ENCODE measurements around the gene ERP27.

The ERP27 gene

GRCh38 chr12:14961466-14962152 lies 23.3 kb upstream of the ERP27 start, which contains the start of gene ARHGDIB:
TSS of gene ARHGDIB (minus strand) at chr12:14961601. CDS start at chr12:14950712, 10,889 bp downstream.
- peaks cover 0 to 27% (median under 1%) of the 10 kb centered on the region in 4 experiments for H3K36me3 ChIP-seq (ENCODE audit: control insufficient read depth in 4 of 4, insufficient read depth in 4 of 4, low read length in 3 of 4)
- peak within 1 kb of the TSS; percentile 85 to 96 (median 92) for H3K4me3 ChIP-seq (ENCODE audit: control insufficient read depth in 1 of 7, extremely low read depth in 1 of 7, insufficient read depth in 4 of 7, low read depth in 2 of 7, low read length in 6 of 7)
- peak within 1 kb of the TSS; percentile 89 to 94 for H3K27ac ChIP-seq (ENCODE audit: insufficient read depth in 1 of 2, low read depth in 1 of 2, low read length in 2 of 2, poor library complexity in 1 of 2, severe bottlenecking in 2 of 2)
- ChIA-PET POLR2A (interaction anchor here (0.5 to 2.3 kb wide), 4 partner anchors 12 to 102 kb away, joined by 3 to 10 read pairs (median 5); no protein-coding TSS in a partner anchor), CTCF (interaction anchor here (0.7 to 1.3 kb wide), 5 partner anchors 13 to 39 kb away, joined by 3 to 5 read pairs (median 3); partner anchors contain the start of gene ERP27)
- 0% methylated on average over 5 of the region's 14 CpGs for WGBS (ENCODE audit: insufficient coverage)
- H3K9me3 ChIP-seq (ENCODE audit: control extremely low read depth in 1 of 5, control insufficient read depth in 4 of 5, insufficient read depth in 2 of 5, low read depth in 1 of 5, low read length in 4 of 5) = no peaks in the 10 kb centered on the region
- peak; percentile 92 to 97 (median 94) for DNase-seq
- H3K4me1 ChIP-seq (ENCODE audit: control extremely low read depth in 1 of 4, control insufficient read depth in 4 of 4, insufficient read depth in 4 of 4, low read length in 3 of 4) = peaks cover 55 to 90% (median 72%) of the 10 kb centered on the region in 4 experiments
- no peaks in the 10 kb centered on the region for H3K27me3 ChIP-seq (replicated peaks in 2 of 5; ENCODE audit: control insufficient read depth in 4 of 5, insufficient read depth in 5 of 5, low read length in 4 of 5)

- Histone ChIP-seq H3K27me3 (replicated peaks in 2 of 5; ENCODE audit: control insufficient read depth in 4 of 5, insufficient read depth in 5 of 5, low read length in 4 of 5) (no peaks in the 10 kb centered on the region), H3K4me3 (ENCODE audit: control insufficient read depth in 1 of 7, extremely low read depth in 1 of 7, insufficient read depth in 4 of 7, low read depth in 2 of 7, low read length in 6 of 7) (peak overlapping the region; percentile 85 to 96 (median 92)), H3K9me3 (ENCODE audit: control extremely low read depth in 1 of 5, control insufficient read depth in 4 of 5, insufficient read depth in 2 of 5, low read depth in 1 of 5, low read length in 4 of 5) (no peaks in the 10 kb centered on the region), H3K27ac (ENCODE audit: insufficient read depth in 1 of 2, low read depth in 1 of 2, low read length in 2 of 2, poor library complexity in 1 of 2, severe bottlenecking in 2 of 2) (peak overlapping the region; percentile 89 to 94), H3K36me3 (ENCODE audit: control insufficient read depth in 4 of 4, insufficient read depth in 4 of 4, low read length in 3 of 4) (peaks cover 0 to 35% (median 2%) of the 10 kb centered on the region in 4 experiments), H3K4me1 (ENCODE audit: control extremely low read depth in 1 of 4, control insufficient read depth in 4 of 4, insufficient read depth in 4 of 4, low read length in 3 of 4) (peaks cover 61 to 94% (median 76%) of the 10 kb centered on the region in 4 experiments)
- DNase-seq = peak; percentile 74 to 94 (median 91)
- 0% methylated on average over 8 of the region's 13 CpGs for WGBS (ENCODE audit: insufficient coverage)
- ChIA-PET POLR2A (interaction anchor here (0.6 to 2.3 kb wide), 5 partner anchors 12 to 114 kb away, joined by 3 to 10 read pairs (median 4); partner anchors contain the start of gene ERP27), CTCF (interaction anchor here (0.9 to 1.3 kb wide), 4 partner anchors 14 to 113 kb away, joined by 3 to 5 read pairs (median 4); partner anchors contain the start of gene ERP27)
These were observed 22.5 kb upstream of the ERP27 start for GRCh38 chr12:14960548-14961465.

GRCh38 chr12:14959916-14960496 lies 21.7 kb upstream of the ERP27 start:
- POLR2A ChIA-PET = interaction anchor here (1.0 to 2.3 kb wide), 5 partner anchors 12 to 319 kb away, joined by 3 to 10 read pairs (median 4); no protein-coding TSS in a partner anchor
- Histone ChIP-seq H3K27me3 (replicated peaks in 2 of 5; ENCODE audit: control insufficient read depth in 4 of 5, insufficient read depth in 5 of 5, low read length in 4 of 5) (no peaks in the 10 kb centered on the region), H3K4me1 (ENCODE audit: control extremely low read depth in 1 of 4, control insufficient read depth in 4 of 4, insufficient read depth in 4 of 4, low read length in 3 of 4) (peaks cover 68 to 95% (median 78%) of the 10 kb centered on the region in 4 experiments), H3K36me3 (ENCODE audit: control insufficient read depth in 4 of 4, insufficient read depth in 4 of 4, low read length in 3 of 4) (peaks cover 2 to 36% (median 3%) of the 10 kb centered on the region in 4 experiments), H3K9me3 (ENCODE audit: control extremely low read depth in 1 of 5, control insufficient read depth in 4 of 5, insufficient read depth in 2 of 5, low read depth in 1 of 5, low read length in 4 of 5) (no peaks in the 10 kb centered on the region), H3K27ac (ENCODE audit: insufficient read depth in 1 of 2, low read depth in 1 of 2, low read length in 2 of 2, poor library complexity in 1 of 2, severe bottlenecking in 2 of 2) (peak overlapping the region; percentile 89 to 94), H3K4me3 (ENCODE audit: control insufficient read depth in 1 of 7, extremely low read depth in 1 of 7, insufficient read depth in 4 of 7, low read depth in 2 of 7, low read length in 6 of 7) (peak overlapping the region; percentile 53 to 96 (median 92))
- DNase-seq = no peak
- WGBS (ENCODE audit: insufficient coverage) = 0% methylated on average over 2 of the region's 4 CpGs
- CTCF ChIA-PET = interaction anchor here (0.9 to 3.5 kb wide), 3 partner anchors 14 to 112 kb away, joined by 3 to 11 read pairs (median 3); no protein-coding TSS in a partner anchor

GRCh38 chr12:14959463-14959862 lies 21.1 kb upstream of the ERP27 start:
- Histone ChIP-seq H3K36me3 (ENCODE audit: control insufficient read depth in 4 of 4, insufficient read depth in 4 of 4, low read length in 3 of 4) (peaks cover 3 to 39% (median 3%) of the 10 kb centered on the region in 4 experiments), H3K9me3 (ENCODE audit: control extremely low read depth in 1 of 5, control insufficient read depth in 4 of 5, insufficient read depth in 2 of 5, low read depth in 1 of 5, low read length in 4 of 5) (no peaks in the 10 kb centered on the region), H3K4me1 (ENCODE audit: control extremely low read depth in 1 of 4, control insufficient read depth in 4 of 4, insufficient read depth in 4 of 4, low read length in 3 of 4) (peaks cover 70 to 95% (median 79%) of the 10 kb centered on the region in 4 experiments), H3K4me3 (ENCODE audit: control insufficient read depth in 1 of 7, extremely low read depth in 1 of 7, insufficient read depth in 4 of 7, low read depth in 2 of 7, low read length in 6 of 7) (peak overlapping the region; percentile 53 to 96 (median 92)), H3K27ac (ENCODE audit: insufficient read depth in 1 of 2, low read depth in 1 of 2, low read length in 2 of 2, poor library complexity in 1 of 2, severe bottlenecking in 2 of 2) (peak overlapping the region; percentile 89 to 94), H3K27me3 (replicated peaks in 2 of 5; ENCODE audit: control insufficient read depth in 4 of 5, insufficient read depth in 5 of 5, low read length in 4 of 5) (no peaks in the 10 kb centered on the region)
- ChIA-PET CTCF (interaction anchor here (1.1 to 3.5 kb wide), 3 partner anchors 14 to 36 kb away, joined by 3 to 11 read pairs (median 5); no protein-coding TSS in a partner anchor), POLR2A (interaction anchor here (1.0 kb wide), 1 partner anchor 320 kb away, joined by 3 read pairs; no protein-coding TSS in a partner anchor)
- peak in 2 of 3 donors; percentile 46 to 54 for DNase-seq
- 0% methylated on average over 2 of the region's 3 CpGs for WGBS (ENCODE audit: insufficient coverage)

GRCh38 chr12:14959126-14959440 lies 20.7 kb upstream of the ERP27 start:
- Histone ChIP-seq H3K27ac (ENCODE audit: insufficient read depth in 1 of 2, low read depth in 1 of 2, low read length in 2 of 2, poor library complexity in 1 of 2, severe bottlenecking in 2 of 2) (peak overlapping the region; percentile 89 to 94), H3K9me3 (ENCODE audit: control extremely low read depth in 1 of 5, control insufficient read depth in 4 of 5, insufficient read depth in 2 of 5, low read depth in 1 of 5, low read length in 4 of 5) (no peaks in the 10 kb centered on the region), H3K36me3 (ENCODE audit: control insufficient read depth in 4 of 4, insufficient read depth in 4 of 4, low read length in 3 of 4) (peaks cover 3 to 43% (median 4%) of the 10 kb centered on the region in 4 experiments), H3K4me3 (ENCODE audit: control insufficient read depth in 1 of 7, extremely low read depth in 1 of 7, insufficient read depth in 4 of 7, low read depth in 2 of 7, low read length in 6 of 7) (peak overlapping the region in 6 of 7 experiments; percentile 85 to 96 (median 92)), H3K4me1 (ENCODE audit: control extremely low read depth in 1 of 4, control insufficient read depth in 4 of 4, insufficient read depth in 4 of 4, low read length in 3 of 4) (peaks cover 74 to 95% (median 79%) of the 10 kb centered on the region in 4 experiments), H3K27me3 (replicated peaks in 2 of 5; ENCODE audit: control insufficient read depth in 4 of 5, insufficient read depth in 5 of 5, low read length in 4 of 5) (no peaks in the 10 kb centered on the region)
- ChIA-PET CTCF (interaction anchor here (1.1 to 3.5 kb wide), 2 partner anchors 13 to 37 kb away, joined by 5 to 11 read pairs; no protein-coding TSS in a partner anchor), POLR2A (interaction anchor here (1.0 kb wide), 1 partner anchor 320 kb away, joined by 3 read pairs; no protein-coding TSS in a partner anchor)
- no peak for DNase-seq
- WGBS (ENCODE audit: insufficient coverage) = 73% methylated on average over 7 of the region's 10 CpGs
